ENCODE measurements around the gene CD300LF. TPM values are rescaled to one million over a fixed set of nuclear protein-coding genes. Genes with fewer than 3 reads are reported as not detected.

Gene CD300LF
- total and polyA plus RNA-seq, 9 of the 15 experiments (the other 6 are each of a cell fraction or from before 2014, with no cell fraction given): not detected

GRCh38 chr17:74698069-74698468 is 14.7 kb downstream of the CD300LF start:
- Histone ChIP-seq H3K27ac (ENCODE audit: extremely low read depth, low read depth, low read length) (no peak overlapping the region), H3K4me1 (replicated peaks in 1 of 2; ENCODE audit: control insufficient read depth in 2 of 2, insufficient read depth in 2 of 2, low read length in 2 of 2) (no peaks in the 10 kb centered on the region), H3K27me3 (ENCODE audit: control insufficient read depth in 2 of 2, insufficient read depth in 2 of 2, low read length in 2 of 2) (peaks cover 12 to 47% of the 10 kb centered on the region in 2 experiments; a peak in 4 of 5 replicates), H4K20me1 (replicated peaks; ENCODE audit: control insufficient read depth, insufficient read depth, low read length) (no peaks in the 10 kb centered on the region; the same call in 1 of the 2 replicates), H3K9me1 (ENCODE audit: control insufficient read depth, insufficient read depth, low read length) (no peaks in the 10 kb centered on the region), H3K9me3 (replicated peaks; ENCODE audit: control insufficient read depth, insufficient read depth, low read depth, low read length) (no peaks in the 10 kb centered on the region), H2AFZ (ENCODE audit: low read depth, low read length) (no peak overlapping the region), H3K36me3 (ENCODE audit: control insufficient read depth, insufficient read depth, low read length) (no peaks in the 10 kb centered on the region), H3K79me2 (ENCODE audit: control insufficient read depth, insufficient read depth, low read length) (no peaks in the 10 kb centered on the region), H3K4me2 (ENCODE audit: insufficient read depth, low read length) (no peak overlapping the region), H3K4me3 (no peak overlapping the region), H3K9ac (ENCODE audit: insufficient read depth in 1 of 2, low read depth in 2 of 2, low read length in 2 of 2) (no peak overlapping the region)
- POLR2A ChIA-PET: interaction anchor here (0.6 kb wide), 2 partner anchors 37 to 59 kb away, joined by 3 to 4 read pairs; no protein-coding TSS in a partner anchor
- DNase-seq (ENCODE audit: extremely low read depth in 1 of 4, low spot score in 3 of 4) (no peak), FAIRE-seq (no peak), ATAC-seq (no peak)
- TF ChIP-seq DIDO1 (tag; IDR thresholded peaks at IDR 0.05; ENCODE audit: low read depth) (no peak), CBFA2T2 (conservative IDR thresholded peaks at IDR 0.05) (no peak), RREB1 (CRISPR knock-in tag; IDR thresholded peaks at IDR 0.05) (no peak), CBX2 (IDR thresholded peaks at IDR 0.05; ENCODE audit: insufficient read depth, low read length, poor library complexity, severe bottlenecking) (no peak), RB1 (IDR thresholded peaks at IDR 0.05; ENCODE audit: low read depth) (no peak), ZNF76 (CRISPR knock-in tag; IDR thresholded peaks at IDR 0.05; ENCODE audit: borderline replicate concordance) (no peak), HNRNPH1 (optimal IDR thresholded peaks at IDR 0.05; ENCODE audit: low read depth, low read length) (no peak), ZNF780A (CRISPR knock-in tag; IDR thresholded peaks at IDR 0.05) (no peak), ERF (CRISPR knock-in tag; IDR thresholded peaks at IDR 0.05) (no peak), EP300 (IDR thresholded peaks at IDR 0.05; ENCODE audit: low read length) (no peak), MCM2 (IDR thresholded peaks at IDR 0.05; ENCODE audit: low read depth) (no peak)
- in situ Hi-C loops (cut with MboI): no loop called here
- no TSS peak for BruUV-seq (replicated peaks)
- intact Hi-C loops (cut with micrococcal nuclease): no loop called here
- CTCF ChIA-PET (ENCODE audit: low intra/inter-chr PET ratio): no interaction called here
- WGBS (ENCODE audit: insufficient coverage, low coverage, missing lambda C conversion rate): 0% methylated on average over 6 of the region's 7 CpGs

All from K562 (cell line).